ENCODE data around the gene SREBF2. TPM values are rescaled to one million over a fixed set of nuclear protein-coding genes. Genes with fewer than 3 reads are reported as not detected.

Gene SREBF2
- total RNA-seq, 1 donor from 2014 or later = 129 TPM

DNA sequence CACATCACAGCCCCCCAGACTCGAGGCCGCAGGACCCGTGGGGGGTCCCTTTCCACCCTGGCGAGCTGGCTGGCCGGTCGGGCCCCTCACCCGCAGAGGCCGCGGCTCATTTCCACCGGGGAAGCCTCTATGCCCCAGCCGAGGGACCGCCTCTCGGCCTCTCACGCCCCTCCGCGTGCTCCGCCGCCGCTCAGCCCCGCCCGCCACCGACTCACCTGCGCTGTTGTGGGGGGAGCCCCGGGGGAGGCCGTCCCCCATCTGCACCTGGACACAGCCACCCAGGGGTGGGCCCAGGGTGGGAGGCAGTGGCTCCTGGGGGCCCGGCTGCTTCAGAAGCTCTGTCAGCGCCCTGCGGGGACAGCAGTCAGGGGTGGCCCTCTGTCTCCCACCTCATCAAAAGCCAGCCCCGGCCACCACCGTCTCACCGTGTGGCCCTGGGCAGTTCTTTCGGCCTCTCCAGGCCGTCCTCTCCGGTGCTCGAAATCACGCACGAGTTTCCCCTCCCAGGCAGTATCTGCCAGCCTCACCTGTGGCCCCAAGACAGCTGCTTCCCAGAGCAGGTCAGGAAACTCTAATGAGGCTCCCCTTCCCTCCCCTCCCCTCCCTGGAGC is 78.2 kb downstream of the SREBF2 start:
- H3K27me3 Mint-ChIP-seq (ENCODE audit: low read depth) = peaks cover 66% of the 10 kb centered on the region

GRCh38 chr22:41912338-41913039 is 79.6 kb downstream of the SREBF2 start:
- H3K9me3 Mint-ChIP-seq = no peaks in the 10 kb centered on the region
- peaks cover 3% of the 10 kb centered on the region for H3K36me3 Mint-ChIP-seq
- DNase-seq (ENCODE audit: low spot score in 2 of 2, unreplicated experiment in 2 of 2) = no peak
- peaks cover 80% of the 10 kb centered on the region for H3K27me3 Mint-ChIP-seq (ENCODE audit: low read depth)
- no peak overlapping the region for H3K4me3 Mint-ChIP-seq
- H3K27ac Mint-ChIP-seq = no peak overlapping the region
- peaks cover 3% of the 10 kb centered on the region for H3K4me1 Mint-ChIP-seq
- no peak for TF ChIP-seq CTCF (IDR thresholded peaks at IDR 0.05; ENCODE audit: unreplicated experiment)

More for the DNA sequence above, 78.2 kb downstream of the SREBF2 start:
- H3K4me1 Mint-ChIP-seq = peaks cover 3% of the 10 kb centered on the region
- peaks cover 5% of the 10 kb centered on the region for H3K36me3 Mint-ChIP-seq
- no peaks in the 10 kb centered on the region for H3K9me3 Mint-ChIP-seq
- H3K4me3 Mint-ChIP-seq = peak overlapping the region; percentile 47
- DNase-seq (ENCODE audit: low spot score in 2 of 2, unreplicated experiment in 2 of 2) = no peak
- H3K27ac Mint-ChIP-seq = no peak overlapping the region
- no peak for TF ChIP-seq CTCF (IDR thresholded peaks at IDR 0.05; ENCODE audit: unreplicated experiment)

DNA sequence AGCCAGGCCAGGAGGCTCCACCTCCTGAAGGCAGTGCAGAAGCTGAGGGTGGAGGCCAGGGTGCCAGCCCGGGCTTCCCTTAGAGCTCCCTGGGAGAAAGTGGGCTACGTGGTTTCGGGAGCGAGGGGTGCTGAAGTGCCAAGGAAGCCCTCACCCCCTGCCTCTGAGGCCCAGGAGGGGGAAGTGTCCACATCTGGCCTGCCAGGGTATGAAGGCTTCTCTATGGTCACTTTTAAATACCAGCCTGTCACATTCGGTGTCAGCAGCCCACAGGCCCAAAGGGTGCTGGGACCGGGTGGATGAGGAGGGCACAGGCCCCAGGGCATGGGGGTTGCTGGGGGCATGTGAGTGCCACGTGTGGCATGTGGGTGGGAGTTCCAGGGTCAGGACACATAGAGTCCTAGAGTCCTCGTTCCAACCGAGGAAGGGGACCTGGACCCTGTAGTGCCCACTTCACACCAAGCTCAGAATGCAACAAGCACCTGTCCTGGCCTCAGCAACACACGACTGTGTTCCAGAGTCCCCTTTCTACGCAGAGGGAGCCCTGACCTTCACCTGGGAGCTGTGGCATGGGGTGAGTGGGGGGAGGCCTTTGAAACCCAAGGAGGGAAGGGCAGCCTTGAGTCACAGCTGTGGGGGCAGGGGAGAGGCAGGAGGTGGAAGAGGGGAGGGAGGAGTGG is 80.3 kb downstream of the SREBF2 start:
- Mint-ChIP-seq H3K4me1 (peaks cover 5% of the 10 kb centered on the region), H3K4me3 (peak overlapping the region; percentile 51), H3K36me3 (peaks cover 2% of the 10 kb centered on the region), H3K9me3 (no peaks in the 10 kb centered on the region), H3K27me3 (ENCODE audit: low read depth) (peaks cover 82% of the 10 kb centered on the region), H3K27ac (no peak overlapping the region)
- no peak for TF ChIP-seq CTCF (IDR thresholded peaks at IDR 0.05; ENCODE audit: unreplicated experiment)
- no peak for DNase-seq (ENCODE audit: low spot score in 2 of 2, unreplicated experiment in 2 of 2)

- Mint-ChIP-seq H3K27ac (no peak overlapping the region), H3K27me3 (ENCODE audit: low read depth) (peaks cover 80% of the 10 kb centered on the region), H3K9me3 (no peaks in the 10 kb centered on the region), H3K4me3 (no peak overlapping the region), H3K36me3 (peaks cover 2% of the 10 kb centered on the region), H3K4me1 (peaks cover 7% of the 10 kb centered on the region)
- no peak for TF ChIP-seq CTCF (IDR thresholded peaks at IDR 0.05; ENCODE audit: unreplicated experiment)
- DNase-seq (ENCODE audit: low spot score in 2 of 2, unreplicated experiment in 2 of 2) = no peak
Measured at GRCh38 chr22:41913842-41914534, 81.1 kb downstream of the SREBF2 start.

DNA sequence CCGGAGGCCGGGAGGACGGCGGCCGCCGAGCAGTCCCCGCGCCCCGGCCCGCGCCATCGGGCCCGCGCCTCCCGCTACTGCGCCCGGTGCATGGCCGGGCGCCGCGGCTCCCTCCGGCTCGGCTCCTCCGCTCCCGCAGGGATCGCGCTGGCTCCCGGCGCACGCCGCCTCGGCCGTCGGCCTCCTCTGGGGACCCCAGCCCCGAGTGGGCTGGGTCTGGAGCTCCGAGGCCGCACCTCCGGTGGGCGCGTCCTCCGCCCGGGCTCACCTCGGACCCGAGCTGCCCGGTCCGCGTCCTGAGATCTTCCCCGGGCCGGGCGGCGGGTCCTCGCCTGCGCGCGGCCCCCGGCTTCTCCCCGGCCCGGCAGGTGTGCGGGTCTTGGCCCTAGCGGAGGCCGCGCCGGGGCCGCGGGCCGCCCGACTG is 81.7 kb downstream of the SREBF2 start:
- Mint-ChIP-seq H3K27me3 (ENCODE audit: low read depth) (peaks cover 78% of the 10 kb centered on the region), H3K36me3 (no peaks in the 10 kb centered on the region), H3K9me3 (no peaks in the 10 kb centered on the region), H3K4me3 (no peak overlapping the region), H3K27ac (no peak overlapping the region), H3K4me1 (peaks cover 7% of the 10 kb centered on the region)
- no peak for DNase-seq (ENCODE audit: low spot score in 2 of 2, unreplicated experiment in 2 of 2)
- no peak for TF ChIP-seq CTCF (IDR thresholded peaks at IDR 0.05; ENCODE audit: unreplicated experiment)
